ENCODE data around the gene EPPIN. TPM values are rescaled to one million over a fixed set of nuclear protein-coding genes. Genes with fewer than 3 reads are reported as not detected.
"Not testable (repeated sequence)": the region's sequence is repeated elsewhere in the genome, so short reads cannot be mapped to it uniquely, and the experiment has no call there.

Gene EPPIN
- total RNA-seq, result not detected in 2 replicates

GRCh38 chr20:45547206-45547770, at the start of gene EPPIN:
EPPIN (minus strand) TSS chr20:45547401; CDS start chr20:45547357, 44 bp downstream.
- no peak for DNase-seq (ENCODE audit: low read depth in 2 of 2)

GRCh38 chr20:45595235-45595634, 48.0 kb upstream of the EPPIN start:
- DNase-seq (ENCODE audit: low read depth in 2 of 2), result no peak

GRCh38 chr20:45593498-45593897, 46.3 kb upstream of the EPPIN start:
- no peak for DNase-seq (ENCODE audit: low read depth in 2 of 2)

GRCh38 chr20:45592574-45593189, 45.5 kb upstream of the EPPIN start:
- DNase-seq (ENCODE audit: low read depth in 2 of 2), result peak; percentile 24 to 37

- DNase-seq (ENCODE audit: low read depth in 2 of 2), result no peak
Measured at GRCh38 chr20:45589725-45590124, 42.5 kb upstream of the EPPIN start.

GRCh38 chr20:45588800-45589199, 41.6 kb upstream of the EPPIN start:
- DNase-seq (ENCODE audit: low read depth in 2 of 2), result no peak

- DNase-seq (ENCODE audit: low read depth in 2 of 2), result not testable (repeated sequence)
Measured at GRCh38 chr20:45585986-45586385, 38.8 kb upstream of the EPPIN start.

GRCh38 chr20:45584294-45584693, 37.1 kb upstream of the EPPIN start:
- DNase-seq (ENCODE audit: low read depth in 2 of 2), result not testable (repeated sequence)

GRCh38 chr20:45583502-45583901, 36.3 kb upstream of the EPPIN start:
- no peak for DNase-seq (ENCODE audit: low read depth in 2 of 2)

- no peak for DNase-seq (ENCODE audit: low read depth in 2 of 2)
Measured at GRCh38 chr20:45581702-45582101, 34.5 kb upstream of the EPPIN start.

- no peak for DNase-seq (ENCODE audit: low read depth in 2 of 2)
Measured at GRCh38 chr20:45579184-45579583, 32.0 kb upstream of the EPPIN start, which contains the start of gene WFDC8. WFDC8 (minus strand) TSS chr20:45579284; CDS start chr20:45579247, 37 bp downstream.

GRCh38 chr20:45578231-45578630, 31.0 kb upstream of the EPPIN start:
- DNase-seq (ENCODE audit: low read depth in 2 of 2), result no peak

GRCh38 chr20:45576995-45577394, 29.8 kb upstream of the EPPIN start:
- DNase-seq (ENCODE audit: low read depth in 2 of 2), result no peak

GRCh38 chr20:45575931-45576330, 28.7 kb upstream of the EPPIN start:
- no peak for DNase-seq (ENCODE audit: low read depth in 2 of 2)

- DNase-seq (ENCODE audit: low read depth in 2 of 2), result not testable (repeated sequence)
Measured at GRCh38 chr20:45569650-45570049, 22.4 kb upstream of the EPPIN start.

- DNase-seq (ENCODE audit: low read depth in 2 of 2), result no peak
Measured at GRCh38 chr20:45564760-45565276, 17.6 kb upstream of the EPPIN start.

GRCh38 chr20:45555198-45555597, 8.0 kb upstream of the EPPIN start:
- DNase-seq (ENCODE audit: low read depth in 2 of 2), result no peak

GRCh38 chr20:45552456-45552855, 5.3 kb upstream of the EPPIN start:
- no peak for DNase-seq (ENCODE audit: low read depth in 2 of 2)

GRCh38 chr20:45550765-45551164, 3.6 kb upstream of the EPPIN start:
- no peak for DNase-seq (ENCODE audit: low read depth in 2 of 2)

- no peak for DNase-seq (ENCODE audit: low read depth in 2 of 2)
Measured at GRCh38 chr20:45548410-45548809, 1.2 kb upstream of the EPPIN start.

- no peak for DNase-seq (ENCODE audit: low read depth in 2 of 2)
Measured at GRCh38 chr20:45545754-45546453, 1.3 kb downstream of the EPPIN start.

- no peak for DNase-seq (ENCODE audit: low read depth in 2 of 2)
Measured at GRCh38 chr20:45545351-45545750, 1.9 kb downstream of the EPPIN start.

- DNase-seq (ENCODE audit: low read depth in 2 of 2), result no peak
Measured at GRCh38 chr20:45539382-45539781, 7.8 kb downstream of the EPPIN start, which contains the start of gene WFDC6. WFDC6 (minus strand) TSS chr20:45539482; CDS start chr20:45539407, 75 bp downstream.
